GM12864 (cell line): ENCODE measurements around the gene RIN2.

Experiments used
- DNase-seq: peaks from one replicate; pipeline ENCODE4 v3.0.0-alpha.2; 2011; ENCODE audit warnings: low read depth
- H3K4me3 ChIP-seq: 2 replicates; pipeline ENCODE4 v1.5.1; 2011; ENCODE audit warnings: mild to moderate bottlenecking, low read depth, low read length, control low read depth
- CTCF ChIP-seq: IDR thresholded peaks from 2 replicates; pipeline ENCODE4 v1.5.1; 2011; ENCODE audit warnings: low read depth, mild to moderate bottlenecking, moderate library complexity, low read length, control low read depth, inconsistent platforms; ENCODE audit errors: missing control alignments

Gene RIN2

GRCh38 chr20:19769507-19769906 lies 11.4 kb downstream of the RIN2 start:
- H3K4me3 ChIP-seq, result no peak overlapping the region
- TF ChIP-seq CTCF, result no peak
- DNase-seq, result no peak

GRCh38 chr20:19770375-19770774 lies 12.3 kb downstream of the RIN2 start:
- no peak for DNase-seq
- H3K4me3 ChIP-seq, result no peak overlapping the region
- TF ChIP-seq CTCF, result no peak

GRCh38 chr20:19771031-19771430 lies 13.0 kb downstream of the RIN2 start:
- no peak overlapping the region for H3K4me3 ChIP-seq
- no peak for TF ChIP-seq CTCF
- no peak for DNase-seq

GRCh38 chr20:19773471-19773870 lies 15.4 kb downstream of the RIN2 start:
- TF ChIP-seq CTCF, result no peak
- no peak for DNase-seq
- H3K4me3 ChIP-seq, result no peak overlapping the region

- H3K4me3 ChIP-seq, result no peak overlapping the region
- no peak for TF ChIP-seq CTCF
- DNase-seq, result no peak
Observed at GRCh38 chr20:19774135-19774933, 16.3 kb downstream of the RIN2 start.

GRCh38 chr20:19775353-19776253 lies 17.5 kb downstream of the RIN2 start:
- no peak for DNase-seq
- no peak overlapping the region for H3K4me3 ChIP-seq
- no peak for TF ChIP-seq CTCF
